ENCODE data around the gene ELP2. TPM values are rescaled to one million over a fixed set of nuclear protein-coding genes. Genes with fewer than 3 reads are reported as not detected.
A peak's percentile ranks its signal among the peaks of the same experiment; 100 is the strongest.

ELP2 gene
- total RNA-seq, 1 donor from 2014 or later, result 217 TPM

DNA sequence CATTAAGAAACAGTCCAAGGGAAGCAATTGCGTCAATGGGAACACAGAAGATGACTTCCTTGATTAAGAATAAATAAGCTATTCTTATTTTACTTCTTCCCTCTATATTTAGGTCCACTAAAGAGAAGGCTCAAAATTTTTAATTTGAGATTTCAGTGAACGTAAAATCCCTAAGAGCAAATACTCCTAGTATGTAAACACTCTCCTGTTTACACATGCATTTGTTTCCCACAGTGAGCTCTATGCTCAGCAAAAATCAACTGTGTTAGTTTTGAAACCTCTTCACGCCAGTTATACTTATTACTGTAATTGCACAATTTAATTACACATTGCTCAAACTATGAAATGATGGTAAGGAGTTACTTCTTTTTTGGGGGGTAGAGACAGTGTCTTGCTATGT, 9.4 kb upstream of the ELP2 start:
- no peak for DNase-seq

DNA sequence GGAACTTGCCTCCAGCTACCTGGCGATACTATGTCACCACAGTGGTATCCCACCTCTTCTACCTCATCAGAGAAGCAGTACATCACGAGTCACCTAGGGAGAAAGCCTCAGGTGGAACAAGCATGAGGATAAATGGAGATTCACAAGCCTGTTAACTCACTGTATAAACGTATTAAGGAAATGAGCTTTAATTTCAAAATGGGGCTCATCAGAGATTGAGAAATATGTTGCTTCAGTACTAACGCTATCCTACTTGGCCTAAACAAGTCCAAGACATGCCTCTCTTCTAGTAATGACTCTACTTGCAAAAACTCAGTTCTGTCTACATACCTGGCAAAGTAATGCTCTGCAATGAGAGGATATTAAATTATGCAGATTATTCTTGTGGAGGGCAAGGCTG, 4.9 kb upstream of the ELP2 start:
- no peak for DNase-seq

DNA sequence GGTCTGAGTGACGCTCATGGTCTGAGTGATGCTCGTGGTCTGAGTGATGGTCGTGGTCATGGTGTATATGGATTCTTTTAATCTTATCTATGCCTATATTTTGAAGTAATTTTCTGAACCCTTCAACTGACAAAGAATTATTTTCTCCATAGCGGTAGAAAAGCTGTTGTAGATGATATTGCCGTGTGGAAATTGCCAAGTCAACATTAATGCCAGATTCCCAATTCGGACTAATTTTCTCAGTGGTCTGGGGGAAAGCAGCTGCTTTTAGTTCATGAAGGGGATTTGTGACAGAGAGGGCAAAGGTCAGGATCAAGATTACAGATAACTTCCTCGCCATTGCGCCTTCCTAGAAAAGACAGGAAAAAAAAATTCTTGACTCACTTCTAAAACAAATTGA, 3.0 kb upstream of the ELP2 start:
- no peak for DNase-seq

DNA sequence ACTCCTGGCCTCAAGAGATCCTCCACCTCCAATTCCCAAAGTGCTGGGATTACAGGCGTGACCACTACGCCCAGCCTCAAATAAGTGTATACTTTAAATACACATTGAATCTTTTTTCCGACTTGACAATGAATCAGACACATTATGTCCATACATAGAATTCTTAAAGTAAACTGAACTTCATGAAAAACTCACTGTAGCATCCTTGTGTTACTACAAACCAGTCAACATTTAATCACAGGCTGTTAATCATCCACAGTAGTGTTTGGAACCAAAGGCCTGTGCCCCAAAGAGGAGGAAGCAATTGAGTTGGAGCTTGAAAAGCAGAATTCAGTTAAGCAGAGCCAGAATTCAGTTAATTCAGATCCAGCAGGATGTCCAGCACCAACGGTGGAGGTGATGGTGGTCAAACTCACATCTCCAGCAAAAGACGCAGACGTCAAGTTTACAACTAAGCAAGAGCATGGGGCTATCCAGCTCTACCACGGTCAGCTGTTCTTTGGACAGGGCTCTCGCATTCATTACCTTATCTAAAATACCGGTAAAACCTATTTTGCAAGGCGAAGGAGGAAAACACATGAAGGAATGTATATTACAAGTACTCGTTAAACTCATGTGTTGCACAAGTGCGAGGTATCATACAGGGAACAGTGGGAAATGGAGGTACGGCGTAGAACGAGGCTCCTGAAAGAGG, 1.7 kb upstream of the ELP2 start:
- DNase-seq, result no peak

DNA sequence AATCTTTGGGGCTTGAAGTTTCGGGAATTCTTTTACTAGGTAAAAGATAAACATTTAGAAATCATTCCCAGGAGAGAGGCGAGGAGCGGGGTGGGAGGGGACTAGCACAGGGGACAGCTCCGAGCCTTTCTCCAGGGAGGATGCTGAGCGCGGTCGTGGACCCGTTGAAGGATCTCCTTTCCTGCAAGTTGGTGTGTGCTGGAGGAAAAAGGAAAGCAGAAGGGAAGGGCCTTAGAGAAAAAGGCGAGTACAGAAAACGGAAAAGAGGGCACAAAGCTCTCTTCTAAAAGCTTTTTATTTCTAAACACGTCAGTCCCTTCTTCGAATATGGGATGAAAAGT, 1.2 kb upstream of the ELP2 start:
- peak; percentile 1 for DNase-seq

DNA sequence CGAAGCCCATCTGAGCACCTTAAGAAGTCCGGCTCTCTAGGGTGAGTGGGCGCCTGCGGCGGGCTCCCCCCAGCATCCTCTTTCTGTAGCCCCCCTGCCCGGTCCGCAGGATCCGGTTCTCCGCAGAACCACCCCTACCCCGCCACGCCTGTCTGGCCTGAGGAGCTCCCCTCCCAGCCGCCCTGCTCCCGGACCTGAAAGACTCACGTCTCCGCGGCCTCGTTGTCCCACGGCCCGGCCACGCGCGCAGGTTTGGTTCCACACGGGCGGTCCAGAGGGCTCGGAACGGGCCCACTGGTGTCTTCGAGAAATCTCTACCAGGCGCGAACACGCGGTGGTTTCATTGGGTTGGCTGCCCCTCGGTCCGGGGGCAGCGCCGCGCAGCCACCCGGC, 796 bp upstream of the ELP2 start:
- DNase-seq, result no peak

DNA sequence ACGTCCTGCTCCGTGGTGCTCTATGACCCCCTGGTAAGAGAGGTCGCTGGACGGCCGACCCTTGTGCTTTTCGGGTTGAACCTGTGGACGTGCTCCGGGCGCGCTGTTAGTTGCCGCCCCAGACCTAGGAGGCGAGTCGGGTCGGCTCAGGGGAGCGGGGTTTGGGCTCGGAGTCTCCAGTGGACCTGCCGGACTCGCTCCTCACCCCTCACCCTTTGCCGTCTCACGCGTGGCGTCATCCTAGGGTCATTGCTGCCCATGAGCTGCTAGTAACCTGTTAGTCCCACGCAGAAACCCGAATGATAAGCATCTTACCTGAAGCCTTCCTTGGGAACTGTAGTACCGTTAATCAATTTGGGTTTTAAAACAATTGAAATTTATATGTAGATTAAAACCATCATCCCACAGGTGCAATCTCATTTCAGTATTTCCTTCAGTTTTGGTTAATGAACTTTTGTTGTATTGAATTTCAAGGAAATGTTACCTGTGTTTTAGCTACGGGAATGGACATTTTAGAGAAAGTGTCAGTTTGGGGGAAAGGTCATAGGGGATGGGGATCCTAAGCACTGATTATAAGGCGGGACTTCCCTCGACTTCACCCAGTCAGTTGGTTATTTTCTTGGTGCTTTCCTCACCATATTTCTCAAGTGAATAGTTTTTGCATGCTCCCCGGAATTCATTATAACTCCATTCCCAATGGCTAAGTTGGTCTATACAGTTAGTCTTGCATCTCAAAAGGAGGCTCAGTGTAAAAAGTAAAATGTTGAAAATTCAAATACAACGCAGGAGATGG, 536 bp downstream of the ELP2 start:
- no peak for DNase-seq

DNA sequence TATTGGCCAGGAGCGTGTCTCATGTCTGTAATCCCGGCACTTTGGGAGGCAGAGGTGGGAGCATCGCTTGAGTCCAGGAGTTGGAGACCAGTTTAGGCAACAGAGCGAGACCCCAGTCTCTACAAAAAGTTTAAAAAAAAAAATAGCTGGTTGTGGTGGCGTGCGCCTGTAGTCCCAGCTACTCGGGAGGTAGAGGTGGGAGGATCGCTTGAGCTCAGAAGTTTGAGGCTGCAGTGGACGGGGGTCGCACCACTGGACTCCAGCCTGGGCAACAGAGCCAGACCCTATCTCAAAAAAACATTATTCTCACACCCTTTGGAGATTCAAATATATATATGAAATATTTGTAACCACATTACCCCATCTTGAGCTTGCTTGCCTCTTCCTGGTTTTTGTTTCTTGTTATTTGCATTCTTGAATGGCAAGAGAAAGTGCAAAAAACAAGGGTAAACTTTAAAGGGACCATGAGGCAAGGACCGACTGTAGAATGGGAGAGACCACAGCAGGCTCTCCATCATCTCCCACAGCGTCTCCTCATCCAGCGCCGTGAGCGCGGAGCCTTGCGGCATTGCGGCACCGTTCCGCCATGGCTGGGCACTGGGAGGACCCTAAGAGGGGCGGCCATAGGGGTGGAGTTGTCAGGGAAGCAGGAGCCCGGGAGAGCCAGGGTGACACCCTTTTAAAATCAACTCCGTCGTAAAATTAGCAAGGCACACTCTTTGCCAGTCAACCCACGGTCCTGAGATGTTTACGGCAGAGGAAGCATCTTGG, 1.4 kb downstream of the ELP2 start:
- DNase-seq, result no peak

DNA sequence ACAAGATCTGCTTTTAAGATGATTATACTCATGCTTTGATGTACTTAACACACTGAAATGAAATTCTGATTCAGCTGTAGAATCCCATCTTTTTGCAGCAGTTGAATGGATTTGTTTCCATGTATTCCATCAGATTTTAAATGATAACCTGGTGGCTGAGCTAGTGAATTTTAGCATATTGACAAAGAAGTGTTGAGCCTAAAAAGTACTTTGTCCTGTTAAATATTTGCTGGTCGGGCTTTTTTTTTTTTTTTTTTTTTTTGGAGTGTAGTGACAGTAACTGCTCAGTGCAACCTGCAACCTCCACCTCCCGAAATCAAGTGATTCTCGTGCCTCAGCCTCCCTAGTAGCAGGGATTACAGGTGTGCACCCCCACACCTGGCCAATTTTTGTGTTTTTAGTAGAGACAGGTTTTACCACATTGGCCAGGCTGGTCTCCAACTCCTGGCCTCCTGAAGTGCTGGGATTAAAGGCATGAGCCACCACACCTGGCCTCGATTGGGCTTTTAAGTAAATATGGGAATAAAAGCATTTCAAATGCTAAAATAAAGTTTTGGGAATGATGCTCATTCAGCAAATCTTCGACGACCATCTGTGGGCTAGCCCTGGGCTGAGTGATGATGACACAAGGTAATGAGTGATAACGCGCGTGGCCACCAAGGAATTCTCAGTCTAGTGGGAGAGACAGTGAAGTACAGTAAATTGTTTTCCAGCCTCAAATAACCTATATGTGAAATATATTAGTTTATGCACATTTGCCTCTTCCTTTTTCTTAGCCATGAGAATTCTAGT, 2.2 kb downstream of the ELP2 start:
- DNase-seq, result no peak

DNA sequence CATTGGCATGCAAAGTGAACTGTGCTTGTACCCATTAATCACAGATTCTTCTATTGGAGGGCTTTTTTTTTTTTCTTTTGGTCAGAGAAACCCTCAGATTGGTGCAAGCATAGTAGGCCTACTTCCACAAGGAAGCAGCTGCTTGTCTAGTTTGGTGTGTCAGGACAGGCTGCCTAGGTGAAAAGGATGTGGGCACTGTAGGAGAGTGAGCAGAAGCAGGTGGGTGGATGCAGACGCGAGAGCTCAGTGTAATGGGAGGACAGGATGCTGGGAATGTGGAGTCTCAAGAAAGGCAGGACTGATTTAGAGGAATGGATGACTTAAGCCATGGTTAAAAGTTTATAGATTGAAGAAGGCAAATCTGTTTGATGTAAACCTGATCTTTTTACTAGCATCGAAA, 3.1 kb downstream of the ELP2 start:
- DNase-seq, result no peak

DNA sequence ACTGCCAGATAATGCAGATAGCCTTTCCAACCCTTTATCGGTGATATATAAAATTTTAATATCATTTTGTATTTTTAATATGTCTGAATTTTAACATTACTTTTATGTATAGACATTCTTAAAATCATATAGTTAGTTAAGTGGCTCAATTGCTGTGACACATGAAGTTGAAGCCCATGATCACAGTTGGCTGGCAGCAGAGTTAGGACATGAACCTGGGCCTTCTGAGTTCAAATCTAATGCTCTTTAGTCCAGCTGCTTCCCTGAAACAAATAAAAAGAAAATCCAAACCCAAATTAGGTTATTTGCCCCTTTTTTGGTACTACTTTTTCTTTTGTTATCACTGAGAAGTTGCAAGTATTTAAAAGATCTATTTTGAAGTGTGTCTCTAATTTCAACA, 5.6 kb downstream of the ELP2 start:
- no peak for DNase-seq

DNA sequence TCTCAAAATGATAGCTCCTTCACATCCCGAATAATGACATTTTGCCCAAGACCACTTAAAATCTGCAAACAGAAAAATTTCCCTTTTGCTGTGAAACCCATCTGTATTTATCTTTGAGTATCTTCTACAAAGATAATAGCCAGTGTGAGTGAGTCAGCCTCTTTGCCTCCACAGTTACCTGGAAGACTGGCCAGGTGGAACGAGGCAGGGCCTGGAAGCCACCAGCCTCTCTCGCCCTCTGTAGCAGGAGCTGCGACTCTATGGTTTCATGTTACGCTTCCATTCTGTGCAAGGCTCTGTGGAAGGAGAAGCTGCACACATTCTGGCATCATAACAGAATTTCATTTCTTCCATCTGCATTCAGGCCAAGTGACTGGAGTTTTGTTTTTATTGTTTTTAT, 9.5 kb downstream of the ELP2 start:
- DNase-seq, result no peak

DNA sequence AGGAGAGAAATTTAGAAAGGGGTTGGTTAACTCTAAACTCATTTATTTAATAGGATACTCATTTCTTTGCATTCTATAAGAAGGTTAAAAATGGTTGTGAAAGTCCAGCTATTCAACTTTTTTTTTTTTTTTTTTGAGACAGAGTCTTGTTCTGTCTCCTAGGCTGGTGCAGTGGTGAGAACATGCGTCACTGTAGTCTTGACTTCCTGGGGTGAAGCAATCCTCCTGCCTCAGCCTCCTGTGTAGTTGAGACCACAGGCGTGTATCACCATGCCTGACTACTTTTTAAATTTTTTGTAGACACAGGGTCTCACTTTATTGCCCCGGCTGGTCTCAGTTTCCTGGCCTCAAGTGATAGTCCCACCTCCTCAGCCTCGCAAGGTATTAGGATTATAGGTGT, 11.9 kb downstream of the ELP2 start:
- DNase-seq, result no peak

DNA sequence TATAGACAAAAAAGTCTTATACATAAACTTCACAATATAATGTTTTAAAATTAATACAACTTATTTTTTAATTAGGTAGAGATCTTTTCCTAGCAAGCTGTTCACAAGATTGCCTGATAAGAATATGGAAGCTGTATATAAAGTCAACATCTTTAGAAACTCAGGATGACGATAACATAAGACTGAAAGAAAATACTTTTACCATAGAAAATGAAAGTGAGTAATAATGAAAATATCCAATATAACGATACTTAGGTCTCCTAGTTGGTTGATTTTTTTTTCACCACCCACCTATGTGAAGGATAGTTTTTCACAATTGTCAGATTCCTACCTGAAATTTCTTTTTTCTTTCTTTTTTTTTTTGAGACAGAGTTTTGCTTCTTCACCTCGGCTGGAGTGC, 13.1 kb downstream of the ELP2 start:
- DNase-seq, result no peak

DNA sequence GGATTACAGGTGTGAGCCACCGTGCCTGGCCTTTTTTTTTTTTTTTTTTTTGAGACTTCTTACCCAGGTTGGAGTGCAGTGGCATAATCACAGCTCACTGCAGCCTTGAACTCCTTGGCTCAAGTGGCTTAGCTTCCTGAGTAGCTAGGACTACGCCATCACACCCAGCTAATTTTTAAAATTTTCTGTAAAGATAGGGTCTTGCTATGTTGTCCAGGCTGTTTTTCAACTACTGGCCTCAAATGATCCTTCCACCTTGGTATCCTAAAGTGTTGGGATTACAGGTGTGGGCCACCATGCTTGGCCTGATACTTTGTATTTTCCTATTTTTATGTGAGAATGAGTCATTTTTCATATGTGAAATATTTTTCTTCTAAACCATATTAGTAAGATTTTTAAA, 13.7 kb downstream of the ELP2 start:
- DNase-seq, result no peak

DNA sequence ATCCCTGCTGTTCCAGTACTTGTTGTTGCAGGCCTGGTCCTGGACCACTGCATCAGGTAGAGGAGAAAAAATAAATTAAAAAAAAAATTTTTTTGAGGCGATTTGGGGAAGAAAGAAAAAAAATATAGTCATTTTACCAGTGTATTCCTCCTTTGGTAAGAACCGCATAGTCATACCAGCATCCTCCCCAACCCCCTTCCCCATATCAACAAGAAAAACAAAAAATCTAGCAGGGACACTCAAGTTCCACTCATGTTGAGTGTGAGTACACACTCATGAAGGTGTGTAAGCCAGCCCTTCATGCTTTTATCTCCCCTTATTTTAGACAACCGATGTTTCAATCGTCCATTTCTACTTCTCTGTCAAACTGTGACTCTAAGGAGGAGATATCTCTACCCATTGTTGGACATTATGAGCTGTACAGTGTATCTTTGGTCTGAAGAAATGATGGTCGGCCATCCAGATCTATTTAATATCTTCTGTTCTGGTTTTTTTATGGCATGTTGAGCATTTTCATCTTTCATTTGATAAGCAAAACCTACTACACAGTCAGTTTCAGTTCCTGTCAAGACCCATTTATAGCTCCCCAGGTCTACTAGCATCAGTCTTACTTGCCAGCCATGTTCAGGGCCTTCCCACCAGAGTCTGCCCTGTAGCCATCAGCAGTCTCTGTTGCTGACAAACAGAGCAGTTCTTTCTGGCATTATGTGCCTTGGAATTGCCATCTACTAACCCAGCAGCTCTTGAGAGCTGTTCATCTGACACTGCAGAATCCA, 20.0 kb downstream of the ELP2 start:
- DNase-seq, result no peak

DNA sequence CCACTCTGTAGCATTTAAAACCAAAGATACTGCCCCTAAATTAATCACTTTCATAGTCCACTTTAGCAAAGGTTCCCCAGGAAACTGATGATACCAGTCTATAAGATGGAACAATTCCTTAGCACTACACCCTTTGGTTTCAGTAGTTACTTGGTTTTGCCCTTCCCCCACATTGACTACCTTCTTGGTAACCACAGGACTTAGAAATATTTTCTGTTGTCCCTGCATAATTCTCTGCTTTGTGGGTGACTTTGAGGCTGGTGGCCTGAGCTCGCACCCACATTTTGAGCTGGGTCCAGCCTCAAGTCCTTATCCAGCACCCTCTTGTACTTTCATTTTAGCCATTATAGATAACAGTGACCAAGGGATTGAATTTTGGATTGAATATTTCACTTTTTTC, 23.1 kb downstream of the ELP2 start:
- DNase-seq, result no peak

DNA sequence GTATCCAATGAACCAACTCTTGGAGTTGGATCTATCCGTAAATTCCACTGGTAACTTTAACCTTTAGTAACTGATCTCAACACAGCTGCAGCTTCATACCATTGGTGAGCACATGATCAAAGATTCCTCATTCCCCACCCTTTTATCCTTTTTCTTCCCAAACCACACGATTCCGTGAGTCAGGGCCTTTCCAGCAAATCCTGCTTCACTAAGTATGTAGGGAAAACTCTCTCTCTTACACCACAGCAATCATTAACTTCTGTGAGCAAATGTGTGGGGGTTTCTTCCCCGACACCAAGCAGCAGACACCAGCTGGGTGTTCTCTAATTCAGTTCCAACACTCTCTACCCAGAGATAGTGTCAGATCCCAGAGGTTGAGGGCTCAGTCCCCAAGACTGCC, 23.5 kb downstream of the ELP2 start:
- no peak for DNase-seq

DNA sequence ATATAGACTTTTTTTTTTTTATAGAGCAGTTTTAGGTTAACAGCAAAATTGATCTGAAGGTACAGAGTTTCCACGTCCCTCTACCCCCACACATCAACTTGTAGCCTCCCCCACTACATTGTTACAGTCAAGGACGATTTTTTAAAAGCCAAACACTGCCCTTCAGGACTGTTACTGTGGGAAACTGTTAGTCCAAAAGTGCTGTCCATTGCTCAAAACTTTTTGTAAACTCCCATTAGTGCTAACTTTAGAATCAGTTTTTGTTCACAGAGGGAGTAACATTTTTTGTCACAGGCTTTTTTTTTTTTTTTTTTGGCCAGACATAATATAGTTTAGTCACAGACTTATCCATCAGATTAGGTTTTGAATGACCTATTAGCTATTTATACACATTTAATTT, 24.1 kb downstream of the ELP2 start:
- DNase-seq, result no peak

DNA sequence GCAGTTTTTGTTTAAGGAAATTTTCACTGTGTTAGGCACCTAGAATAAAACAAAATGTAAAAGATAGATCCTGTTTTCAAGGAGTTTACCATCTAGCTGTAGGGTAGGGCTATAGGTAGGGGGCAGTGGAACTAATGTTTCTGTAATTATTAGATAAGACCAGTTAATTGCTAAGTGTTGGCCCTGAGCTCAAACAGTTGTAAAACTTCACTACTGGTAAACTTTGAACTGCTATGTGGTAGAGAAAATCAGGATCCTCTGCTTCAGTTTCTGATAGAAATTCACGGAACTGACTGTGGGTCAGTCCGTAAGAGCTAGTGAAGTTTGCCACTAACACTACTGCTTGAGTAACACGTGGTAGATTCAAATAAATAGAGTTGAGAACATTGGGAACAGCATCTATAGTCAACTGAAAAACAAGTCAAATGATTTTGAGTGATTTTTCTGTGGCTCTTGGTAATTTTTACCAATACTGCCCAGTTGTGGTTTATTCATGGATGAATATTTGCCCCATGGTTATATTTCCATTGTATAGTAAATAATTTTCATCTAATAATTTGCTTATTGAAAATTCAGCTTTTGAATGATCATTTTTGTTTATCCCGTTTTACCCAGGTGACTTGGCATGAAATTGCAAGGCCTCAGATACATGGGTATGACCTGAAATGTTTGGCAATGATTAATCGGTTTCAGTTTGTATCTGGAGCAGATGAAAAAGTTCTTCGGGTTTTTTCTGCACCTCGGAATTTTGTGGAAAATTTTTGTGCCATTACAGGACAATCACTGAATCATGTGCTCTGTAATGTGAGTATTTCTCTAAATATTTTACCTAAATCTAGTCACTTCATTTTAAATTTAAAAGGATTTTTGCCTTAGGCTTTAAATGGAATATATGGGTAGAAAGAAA, 26.4 kb downstream of the ELP2 start:
- DNase-seq, result no peak

DNA sequence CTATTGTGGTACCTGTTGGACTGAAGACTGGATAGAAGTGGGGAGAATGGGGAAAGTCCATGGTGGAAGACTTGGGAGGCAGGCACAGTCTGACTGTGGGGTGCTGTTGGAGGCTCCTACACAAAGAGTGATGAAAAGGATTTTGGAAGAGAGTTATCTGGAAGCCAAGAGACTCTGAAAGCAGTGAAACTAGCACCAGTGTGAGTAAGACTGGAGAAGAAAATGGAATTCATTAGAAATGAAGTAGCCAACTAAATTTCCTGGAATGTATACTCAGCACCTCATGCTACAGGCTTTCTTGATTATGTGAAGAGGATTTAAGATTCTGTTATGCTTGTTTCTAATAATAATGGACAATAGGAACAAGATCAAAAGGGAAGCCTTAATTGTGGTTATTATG, 27.7 kb downstream of the ELP2 start:
- DNase-seq, result no peak

All from occipital lobe (tissue), 2 donors.